ENCODE measurements around the gene OTUD5.

The OTUD5 gene, protein sequence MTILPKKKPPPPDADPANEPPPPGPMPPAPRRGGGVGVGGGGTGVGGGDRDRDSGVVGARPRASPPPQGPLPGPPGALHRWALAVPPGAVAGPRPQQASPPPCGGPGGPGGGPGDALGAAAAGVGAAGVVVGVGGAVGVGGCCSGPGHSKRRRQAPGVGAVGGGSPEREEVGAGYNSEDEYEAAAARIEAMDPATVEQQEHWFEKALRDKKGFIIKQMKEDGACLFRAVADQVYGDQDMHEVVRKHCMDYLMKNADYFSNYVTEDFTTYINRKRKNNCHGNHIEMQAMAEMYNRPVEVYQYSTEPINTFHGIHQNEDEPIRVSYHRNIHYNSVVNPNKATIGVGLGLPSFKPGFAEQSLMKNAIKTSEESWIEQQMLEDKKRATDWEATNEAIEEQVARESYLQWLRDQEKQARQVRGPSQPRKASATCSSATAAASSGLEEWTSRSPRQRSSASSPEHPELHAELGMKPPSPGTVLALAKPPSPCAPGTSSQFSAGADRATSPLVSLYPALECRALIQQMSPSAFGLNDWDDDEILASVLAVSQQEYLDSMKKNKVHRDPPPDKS

DNA sequence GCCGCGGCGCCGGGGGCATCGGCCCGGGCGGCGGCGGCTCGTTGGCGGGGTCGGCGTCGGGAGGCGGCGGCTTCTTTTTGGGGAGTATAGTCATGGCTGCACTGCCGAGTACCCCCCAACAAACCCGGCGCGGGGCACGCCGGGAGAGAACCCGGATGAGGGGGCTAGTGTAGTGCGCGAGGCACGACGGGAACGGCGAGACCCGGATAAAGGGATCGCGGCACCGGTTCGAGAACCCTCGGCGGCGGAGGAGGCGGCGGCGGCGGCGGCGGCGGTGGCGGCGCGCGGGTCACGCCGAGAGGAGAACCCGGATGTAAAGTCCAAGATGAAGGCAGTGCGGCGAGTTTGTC, at the start of gene OTUD5:
OTUD5 (minus strand) TSS at position 131 of the 350 bp plus-strand sequence; CDS start at position 94, 37 bp downstream.
- H3K4me3 ChIP-seq (ENCODE audit: low read depth, low read length), result peak within 1 kb of the TSS; percentile 73
- TF ChIP-seq, protein P1, sequence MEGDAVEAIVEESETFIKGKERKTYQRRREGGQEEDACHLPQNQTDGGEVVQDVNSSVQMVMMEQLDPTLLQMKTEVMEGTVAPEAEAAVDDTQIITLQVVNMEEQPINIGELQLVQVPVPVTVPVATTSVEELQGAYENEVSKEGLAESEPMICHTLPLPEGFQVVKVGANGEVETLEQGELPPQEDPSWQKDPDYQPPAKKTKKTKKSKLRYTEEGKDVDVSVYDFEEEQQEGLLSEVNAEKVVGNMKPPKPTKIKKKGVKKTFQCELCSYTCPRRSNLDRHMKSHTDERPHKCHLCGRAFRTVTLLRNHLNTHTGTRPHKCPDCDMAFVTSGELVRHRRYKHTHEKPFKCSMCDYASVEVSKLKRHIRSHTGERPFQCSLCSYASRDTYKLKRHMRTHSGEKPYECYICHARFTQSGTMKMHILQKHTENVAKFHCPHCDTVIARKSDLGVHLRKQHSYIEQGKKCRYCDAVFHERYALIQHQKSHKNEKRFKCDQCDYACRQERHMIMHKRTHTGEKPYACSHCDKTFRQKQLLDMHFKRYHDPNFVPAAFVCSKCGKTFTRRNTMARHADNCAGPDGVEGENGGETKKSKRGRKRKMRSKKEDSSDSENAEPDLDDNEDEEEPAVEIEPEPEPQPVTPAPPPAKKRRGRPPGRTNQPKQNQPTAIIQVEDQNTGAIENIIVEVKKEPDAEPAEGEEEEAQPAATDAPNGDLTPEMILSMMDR (IDR thresholded peaks at IDR 0.05; ENCODE audit: borderline replicate concordance, insufficient read depth, low read depth, low read length), result no peak

DNA sequence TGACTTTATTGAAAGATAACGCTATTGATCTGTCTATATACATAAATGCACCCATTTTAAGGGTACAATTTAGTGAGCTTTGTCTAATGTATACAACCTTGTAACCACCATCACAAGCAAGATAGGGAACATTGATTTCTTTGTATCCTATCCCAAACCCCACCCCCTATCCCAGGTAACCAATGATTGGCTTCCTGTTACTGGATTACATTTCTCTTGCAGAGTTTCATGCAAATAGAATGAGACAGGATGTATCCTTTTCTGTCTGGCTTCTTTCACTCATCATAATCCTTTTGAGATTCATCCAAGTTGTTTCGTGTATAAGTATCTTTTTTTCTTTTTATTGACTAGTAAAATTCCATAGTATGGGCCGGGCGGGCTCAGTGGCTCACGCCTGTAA, 46.3 kb upstream of the OTUD5 start:
- TF ChIP-seq, protein P1 (IDR thresholded peaks at IDR 0.05; ENCODE audit: borderline replicate concordance, insufficient read depth, low read depth, low read length), result no peak
- H3K4me3 ChIP-seq (ENCODE audit: low read depth, low read length), result no peak overlapping the region

DNA sequence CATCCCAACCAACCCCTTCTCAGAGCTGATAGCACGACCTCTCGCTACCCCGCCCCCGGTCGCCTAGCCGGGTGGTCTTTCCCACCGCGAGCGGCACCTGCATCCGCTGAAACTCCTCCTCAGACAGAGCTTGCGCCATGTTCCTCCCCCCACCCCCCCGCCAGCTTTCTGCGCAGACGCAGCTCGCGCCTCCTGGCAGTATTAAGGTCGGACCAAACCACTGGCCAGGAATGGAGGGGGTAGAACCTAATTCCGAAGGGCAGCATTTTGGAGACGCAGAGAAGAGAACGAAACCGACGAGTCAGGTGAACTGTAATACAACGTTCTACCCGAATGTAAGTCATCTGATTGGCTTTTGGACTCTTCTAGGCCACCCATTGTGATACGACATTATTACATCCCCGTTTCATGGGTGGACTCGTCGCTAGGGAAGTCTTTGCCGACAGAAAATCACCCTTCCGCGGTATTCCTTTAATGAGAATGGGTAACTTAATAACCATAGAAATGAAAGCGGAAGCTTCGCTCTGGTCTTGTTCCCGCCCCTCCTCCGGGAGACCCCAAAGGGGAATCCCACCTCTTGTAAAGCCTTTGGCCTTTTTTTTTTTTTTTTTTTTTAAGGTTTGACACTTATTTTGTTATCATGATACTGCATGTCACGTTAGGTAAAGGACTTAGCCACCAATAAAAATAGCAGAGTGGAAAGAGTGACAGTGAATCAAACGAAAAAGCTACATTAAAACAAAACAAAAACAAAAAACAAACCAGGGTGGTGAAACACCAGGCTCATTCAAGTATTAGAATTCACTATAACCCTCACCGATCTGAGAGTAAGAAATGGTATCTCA, 44.9 kb upstream of the OTUD5 start, which contains the start of gene GRIPAP1:
GRIPAP1 (minus strand) TSS at position 174 of the 845 bp plus-strand sequence; CDS start at position 139, 35 bp downstream.
- TF ChIP-seq, protein P1 (IDR thresholded peaks at IDR 0.05; ENCODE audit: borderline replicate concordance, insufficient read depth, low read depth, low read length), result no peak
- H3K4me3 ChIP-seq (ENCODE audit: low read depth, low read length), result peak within 1 kb of the TSS; percentile 82

DNA sequence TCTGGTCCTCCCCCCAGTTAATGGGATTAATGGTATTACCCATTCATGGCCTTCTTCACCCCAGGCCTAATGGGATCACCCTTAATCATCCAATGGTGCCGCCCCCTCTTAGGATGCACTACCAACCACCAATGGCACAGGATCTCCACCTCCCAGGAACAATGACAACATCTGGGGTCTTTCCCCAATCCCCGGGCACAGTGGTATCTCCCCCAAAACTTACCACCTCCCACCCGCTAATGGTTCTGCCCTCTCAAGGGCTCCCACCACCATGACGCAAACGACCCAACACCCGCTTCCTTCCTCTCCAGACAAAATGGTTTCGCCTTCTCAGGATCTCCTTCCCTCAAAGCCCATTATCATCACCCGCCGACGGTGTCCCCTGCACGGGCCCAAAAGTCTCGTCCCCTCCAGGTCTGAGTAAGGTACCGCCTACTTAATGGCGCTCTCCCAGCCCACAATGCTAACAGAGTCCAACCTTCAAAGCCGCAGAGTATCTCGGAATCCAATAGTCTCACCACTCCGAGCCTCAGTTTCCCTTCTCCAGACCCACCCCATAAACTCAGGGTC, 44.2 kb upstream of the OTUD5 start:
- H3K4me3 ChIP-seq (ENCODE audit: low read depth, low read length), result peak overlapping the region; percentile 82
- TF ChIP-seq, protein P1 (IDR thresholded peaks at IDR 0.05; ENCODE audit: borderline replicate concordance, insufficient read depth, low read depth, low read length), result no peak

DNA sequence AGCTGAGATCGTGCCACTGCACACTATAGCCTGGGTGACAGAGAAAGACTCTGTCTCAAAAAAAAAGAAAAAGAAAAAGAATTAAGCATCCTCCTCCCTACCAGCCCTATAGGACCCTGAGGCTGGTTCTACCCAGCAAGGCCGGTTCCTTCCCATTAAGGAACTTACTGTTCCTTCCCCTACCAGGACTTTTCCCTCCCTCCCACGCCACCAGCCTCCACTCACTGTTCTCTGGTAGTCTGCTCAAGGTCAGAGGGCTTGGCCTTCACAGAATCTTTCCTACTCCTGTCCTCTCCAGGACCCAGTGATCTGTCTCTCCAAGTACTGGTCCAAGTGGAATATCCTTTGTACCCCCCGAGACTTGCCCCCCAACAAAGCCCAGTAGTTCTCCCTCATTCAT, 43.2 kb upstream of the OTUD5 start:
- no peak overlapping the region for H3K4me3 ChIP-seq (ENCODE audit: low read depth, low read length)
- TF ChIP-seq, protein P1 (IDR thresholded peaks at IDR 0.05; ENCODE audit: borderline replicate concordance, insufficient read depth, low read depth, low read length), result no peak

DNA sequence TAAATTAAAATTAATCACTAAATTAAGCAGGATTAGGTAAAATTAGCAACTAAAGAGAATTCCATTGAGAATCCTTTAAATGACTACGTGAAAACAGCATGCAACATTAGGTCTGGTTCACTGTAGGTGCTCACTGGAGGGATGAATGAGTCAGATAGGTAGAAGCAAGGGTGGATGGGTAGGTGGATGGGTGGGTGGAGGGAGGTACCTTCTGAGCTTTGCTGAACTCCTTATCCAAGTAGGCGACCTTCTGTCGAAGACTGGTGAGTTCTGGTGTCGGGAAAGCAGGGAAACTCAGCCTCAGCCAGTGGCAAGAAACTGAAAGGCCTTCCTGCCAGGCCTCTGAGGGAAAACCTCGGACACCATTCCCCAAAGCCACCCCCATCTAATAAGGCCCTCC, 41.6 kb upstream of the OTUD5 start:
- no peak overlapping the region for H3K4me3 ChIP-seq (ENCODE audit: low read depth, low read length)
- TF ChIP-seq, protein P1 (IDR thresholded peaks at IDR 0.05; ENCODE audit: borderline replicate concordance, insufficient read depth, low read depth, low read length), result no peak

Data from GM12875 (cell line).